Naive thymus-derived CD8-positive, alpha-beta T cell (primary cell): Measurements from ENCODE around the gene ECI2. TPM values are rescaled to one million over a fixed set of nuclear protein-coding genes. Genes with fewer than 3 reads are reported as not detected.
A peak's percentile ranks its signal among the peaks of the same experiment; 100 is the strongest.
"Not testable (repeated sequence)": the region's sequence is repeated elsewhere in the genome, so short reads cannot be mapped to it uniquely, and the experiment has no call there.

Experiments
- ATAC-seq, 2 donors: fragments of 150-1000 bp; cut with Tn5 transposase in 1 of 2; sonication (Bioruptor Pico), chemical (Tn5 transposase) in 1 of 2; 1 replicate in 1 of 2; 2 replicates in 1 of 2; pipeline ENCODE4 v1.10.0; 2021; ENCODE audit warnings: mild to moderate bottlenecking in 2 of 2, moderate library complexity in 2 of 2
- POLR2A ChIA-PET: fragments of 350-600 bp; sonication (Branson Sonifier 250); formaldehyde crosslinking; loops from one replicate; lab custom pipeline; 2021; ENCODE audit warnings: antibody characterized with exemption; lab: Charles Lee
- DNase-seq, 10 donors: peaks; one replicate each; pipeline versions ENCODE4 v3.0.0 to v3.0.0-alpha.2; 2020 to 2022
- H3K27ac Mint-ChIP-seq, 10 donors: one replicate each; pipeline ENCODE4 v1.8.0; 2020 to 2022; ENCODE audit warnings: mild to moderate bottlenecking in 10 of 10, mixed read lengths in 10 of 10, moderate library complexity in 4 of 10, inconsistent platforms in 1 of 10
- H3K27me3 Mint-ChIP-seq, 5 donors: one replicate each; pipeline ENCODE4 v1.8.0; 2021 to 2022; ENCODE audit warnings: mixed read lengths in 5 of 5
- H3K36me3 Mint-ChIP-seq, 3 donors: one replicate each; pipeline ENCODE4 v1.8.0; 2020 to 2022; ENCODE audit warnings: mixed read lengths in 3 of 3, mild to moderate bottlenecking in 2 of 3, inconsistent platforms in 1 of 3
- H3K4me1 Mint-ChIP-seq, 4 donors: one replicate each; pipeline ENCODE4 v1.8.0; 2021 to 2022; ENCODE audit warnings: mixed read lengths in 4 of 4
- H3K4me3 Mint-ChIP-seq, 10 donors: one replicate each; pipeline ENCODE4 v1.8.0; 2020 to 2022; ENCODE audit warnings: mild to moderate bottlenecking in 10 of 10, mixed read lengths in 10 of 10, moderate library complexity in 6 of 10, inconsistent platforms in 1 of 10
- H3K9me3 Mint-ChIP-seq, 9 donors: one replicate each; pipeline ENCODE4 v1.8.0; 2020 to 2022; ENCODE audit warnings: mixed read lengths in 9 of 9, mild to moderate bottlenecking in 3 of 9, inconsistent platforms in 1 of 9, moderate library complexity in 1 of 9
- polyA plus RNA-seq, 3 donors: library from polyadenylated mRNA; unstranded; fragments of 300-500 nt; fragmentation: Illumina TruSeq; gene quantifications; one replicate each; pipeline ENCODE4 v1.2.3, GENCODE V29; 2021
- total RNA-seq, 8 experiments: library from RNA in 2 of 8; stranded (reverse) in 2 of 8; gene quantifications; one replicate each; pipeline ENCODE4 v1.2.3 and lab custom pipeline; 2021 to 2026

The ECI2 gene
- total and polyA plus RNA-seq, 5 experiments from 2014 or later: 61.3 to 83.4 (median 66.3) TPM

- Mint-ChIP-seq H3K9me3 (peaks cover 11 to 39% (median 23%) of the 10 kb centered on the region in 9 donors), H3K36me3 (peaks cover 43 to 59% (median 49%) of the 10 kb centered on the region in 3 donors), H3K27ac (no peak overlapping the region), H3K4me3 (no peak overlapping the region), H3K4me1 (peaks cover 0 to 5% (median 4%) of the 10 kb centered on the region in 4 donors), H3K27me3 (peaks cover 0 to 1% (median 0%) of the 10 kb centered on the region in 5 donors)
- POLR2A ChIA-PET: no interaction called here
- ATAC-seq: no peak
- no peak for DNase-seq
Observed at GRCh38 chr6:4113649-4114048, 21.7 kb downstream of the ECI2 start.

- peaks cover 11 to 39% (median 23%) of the 10 kb centered on the region in 9 donors for H3K9me3 Mint-ChIP-seq
- no peak overlapping the region for H3K27ac Mint-ChIP-seq
- peaks cover 0 to 1% (median 0%) of the 10 kb centered on the region in 5 donors for H3K27me3 Mint-ChIP-seq
- ATAC-seq: no peak
- H3K4me3 Mint-ChIP-seq: no peak overlapping the region
- no peak for DNase-seq
- POLR2A ChIA-PET: no interaction called here
- H3K36me3 Mint-ChIP-seq: peaks cover 30 to 47% (median 46%) of the 10 kb centered on the region in 3 donors
- peaks cover 0 to 5% (median 3%) of the 10 kb centered on the region in 4 donors for H3K4me1 Mint-ChIP-seq
Observed at GRCh38 chr6:4112366-4112765, 23.0 kb downstream of the ECI2 start.

GRCh38 chr6:4109363-4109815, 26.0 kb downstream of the ECI2 start:
- POLR2A ChIA-PET, H3K4me3 Mint-ChIP-seq: not testable (repeated sequence)

GRCh38 chr6:4108561-4109093, 26.7 kb downstream of the ECI2 start:
- Mint-ChIP-seq H3K9me3 (peaks cover 4 to 18% (median 13%) of the 10 kb centered on the region in 9 donors), H3K27ac (no peak overlapping the region), H3K4me1 (peaks cover 0 to 5% (median 2%) of the 10 kb centered on the region in 4 donors), H3K4me3 (no peak overlapping the region), H3K27me3 (peaks cover 0 to 1% (median 0%) of the 10 kb centered on the region in 5 donors), H3K36me3 (peaks cover 0 to 16% (median 10%) of the 10 kb centered on the region in 3 donors)
- ATAC-seq: no peak
- no peak for DNase-seq
- POLR2A ChIA-PET: no interaction called here

More at GRCh38 chr6:4109363-4109815, 26.0 kb downstream of the ECI2 start:
- H3K27ac Mint-ChIP-seq, H3K27me3 Mint-ChIP-seq, H3K4me1 Mint-ChIP-seq: not testable (repeated sequence)
- DNase-seq: peak in 2 of 10 donors; percentile 2 to 23
- Mint-ChIP-seq H3K9me3 (peaks cover 11 to 26% (median 20%) of the 10 kb centered on the region in 9 donors), H3K36me3 (peaks cover under 1 to 24% (median 17%) of the 10 kb centered on the region in 3 donors)
- peak in 1 of 2 donors; percentile 50 for ATAC-seq

GRCh38 chr6:4107873-4108272, 27.5 kb downstream of the ECI2 start:
- H3K27me3 Mint-ChIP-seq: peaks cover 0 to 1% (median 0%) of the 10 kb centered on the region in 5 donors
- ATAC-seq: no peak
- no peak overlapping the region for H3K4me3 Mint-ChIP-seq
- no peak for DNase-seq
- H3K36me3 Mint-ChIP-seq: peaks cover 0 to 14% (median 7%) of the 10 kb centered on the region in 3 donors
- peaks cover 0 to 5% (median 2%) of the 10 kb centered on the region in 4 donors for H3K4me1 Mint-ChIP-seq
- peaks cover 0 to 11% (median 10%) of the 10 kb centered on the region in 9 donors for H3K9me3 Mint-ChIP-seq
- POLR2A ChIA-PET: no interaction called here
- H3K27ac Mint-ChIP-seq: no peak overlapping the region

- Mint-ChIP-seq H3K9me3 (no peaks in the 10 kb centered on the region), H3K4me3 (no peak overlapping the region), H3K4me1 (peaks cover 0 to 5% (median 2%) of the 10 kb centered on the region in 4 donors), H3K27me3 (no peaks in the 10 kb centered on the region), H3K36me3 (no peaks in the 10 kb centered on the region), H3K27ac (peak overlapping the region in 1 of 10 donors; percentile 15)
- DNase-seq (no peak), ATAC-seq (no peak)
- POLR2A ChIA-PET: no interaction called here
Observed at GRCh38 chr6:4105980-4106536, 29.3 kb downstream of the ECI2 start.

- no peaks in the 10 kb centered on the region for H3K9me3 Mint-ChIP-seq
- POLR2A ChIA-PET: no interaction called here
Observed at GRCh38 chr6:4103929-4104328, 31.4 kb downstream of the ECI2 start.

GRCh38 chr6:4102687-4103244, 32.6 kb downstream of the ECI2 start:
- H3K36me3 Mint-ChIP-seq: no peaks in the 10 kb centered on the region
- no peak overlapping the region for H3K4me3 Mint-ChIP-seq
- POLR2A ChIA-PET: no interaction called here
- no peaks in the 10 kb centered on the region for H3K4me1 Mint-ChIP-seq
- no peak overlapping the region for H3K27ac Mint-ChIP-seq
- ATAC-seq: no peak
- H3K9me3 Mint-ChIP-seq: no peaks in the 10 kb centered on the region
- H3K27me3 Mint-ChIP-seq: peaks cover 0 to 2% (median 0%) of the 10 kb centered on the region in 5 donors
- no peak for DNase-seq

More at GRCh38 chr6:4103929-4104328, 31.4 kb downstream of the ECI2 start:
- H3K36me3 Mint-ChIP-seq: no peaks in the 10 kb centered on the region
- H3K4me1 Mint-ChIP-seq: peaks cover 0 to under 1% (median 0%) of the 10 kb centered on the region in 4 donors
- peaks cover 0 to 2% (median 0%) of the 10 kb centered on the region in 5 donors for H3K27me3 Mint-ChIP-seq
- H3K27ac Mint-ChIP-seq: no peak overlapping the region
- ATAC-seq (no peak), DNase-seq (no peak)
- no peak overlapping the region for H3K4me3 Mint-ChIP-seq

GRCh38 chr6:4101298-4101697, 34.1 kb downstream of the ECI2 start:
- DNase-seq: no peak
- Mint-ChIP-seq H3K27ac (no peak overlapping the region), H3K4me1 (no peaks in the 10 kb centered on the region), H3K27me3 (peaks cover 0 to 2% (median 0%) of the 10 kb centered on the region in 5 donors), H3K4me3 (no peak overlapping the region), H3K36me3 (no peaks in the 10 kb centered on the region), H3K9me3 (no peaks in the 10 kb centered on the region)
- no peak for ATAC-seq
- POLR2A ChIA-PET: no interaction called here

GRCh38 chr6:4100655-4101054, 34.7 kb downstream of the ECI2 start:
- H3K27me3 Mint-ChIP-seq: peaks cover 0 to 2% (median 0%) of the 10 kb centered on the region in 5 donors
- H3K4me3 Mint-ChIP-seq: no peak overlapping the region

GRCh38 chr6:4093288-4093687, 42.1 kb downstream of the ECI2 start:
- no peaks in the 10 kb centered on the region for H3K9me3 Mint-ChIP-seq
- no peaks in the 10 kb centered on the region for H3K4me1 Mint-ChIP-seq
- H3K4me3 Mint-ChIP-seq: no peak overlapping the region
- no peaks in the 10 kb centered on the region for H3K36me3 Mint-ChIP-seq
- no peak overlapping the region for H3K27ac Mint-ChIP-seq
- peaks cover 0 to 3% (median 0%) of the 10 kb centered on the region in 5 donors for H3K27me3 Mint-ChIP-seq
- POLR2A ChIA-PET: no interaction called here
- ATAC-seq (no peak), DNase-seq (no peak)

More at GRCh38 chr6:4100655-4101054, 34.7 kb downstream of the ECI2 start:
- ATAC-seq (no peak), DNase-seq (no peak)
- H3K27ac Mint-ChIP-seq: no peak overlapping the region
- POLR2A ChIA-PET: no interaction called here
- H3K36me3 Mint-ChIP-seq: no peaks in the 10 kb centered on the region
- no peaks in the 10 kb centered on the region for H3K4me1 Mint-ChIP-seq
- H3K9me3 Mint-ChIP-seq: no peaks in the 10 kb centered on the region

- no peak overlapping the region for H3K4me3 Mint-ChIP-seq
- no peaks in the 10 kb centered on the region for H3K4me1 Mint-ChIP-seq
- ATAC-seq (no peak), DNase-seq (no peak)
- POLR2A ChIA-PET: no interaction called here
- peaks cover 0 to 3% (median 0%) of the 10 kb centered on the region in 5 donors for H3K27me3 Mint-ChIP-seq
- H3K9me3 Mint-ChIP-seq: no peaks in the 10 kb centered on the region
- no peaks in the 10 kb centered on the region for H3K36me3 Mint-ChIP-seq
- no peak overlapping the region for H3K27ac Mint-ChIP-seq
Observed at GRCh38 chr6:4091941-4092340, 43.4 kb downstream of the ECI2 start.

- DNase-seq, H3K4me1 Mint-ChIP-seq, ATAC-seq, POLR2A ChIA-PET, H3K9me3 Mint-ChIP-seq, H3K27ac Mint-ChIP-seq, H3K27me3 Mint-ChIP-seq, H3K4me3 Mint-ChIP-seq, H3K36me3 Mint-ChIP-seq: not testable (repeated sequence)
Observed at GRCh38 chr6:4090043-4090442, 45.3 kb downstream of the ECI2 start.
